Stimulated activated CD8-positive, alpha-beta memory T cell treated with anti-CD3 and anti-CD28 coated beads, Interleukin-15, amount 100 ng/mL, for 1 hour (primary cell): ENCODE measurements around the gene RBM46.

Source experiments
- DNase-seq: peaks from one replicate; pipeline ENCODE4 v3.0.0-alpha.2; 2020; ENCODE audit warnings: low read depth

RBM46 gene

GRCh38 chr4:154781126-154781982 lies at the start of gene RBM46:
RBM46 (plus strand) TSS chr4:154781272; CDS start chr4:154796753, 15,481 bp downstream.
- no peak for DNase-seq

GRCh38 chr4:154731756-154732155 lies 49.3 kb upstream of the RBM46 start:
- no peak for DNase-seq

GRCh38 chr4:154732669-154733068 lies 48.4 kb upstream of the RBM46 start:
- DNase-seq: no peak

GRCh38 chr4:154736770-154737169 lies 44.3 kb upstream of the RBM46 start:
- DNase-seq: no peak

- DNase-seq: no peak
These were observed 42.6 kb upstream of the RBM46 start for GRCh38 chr4:154738426-154738825.

GRCh38 chr4:154739111-154739510 lies 42.0 kb upstream of the RBM46 start:
- DNase-seq: no peak

GRCh38 chr4:154740462-154740861 lies 40.6 kb upstream of the RBM46 start:
- DNase-seq: no peak

GRCh38 chr4:154741131-154741665 lies 39.9 kb upstream of the RBM46 start:
- DNase-seq: no peak

- no peak for DNase-seq
These were observed 38.9 kb upstream of the RBM46 start for GRCh38 chr4:154741922-154742850.

GRCh38 chr4:154743683-154744340 lies 37.3 kb upstream of the RBM46 start, which contains the start of gene LRAT:
LRAT (plus strand) TSS chr4:154744000; CDS start chr4:154744327, 327 bp downstream.
- DNase-seq: no peak

- DNase-seq: no peak
These were observed 36.6 kb upstream of the RBM46 start for GRCh38 chr4:154744341-154744926.

- DNase-seq: no peak
These were observed 23.4 kb upstream of the RBM46 start for GRCh38 chr4:154757713-154758112.

GRCh38 chr4:154760895-154761294 lies 20.2 kb upstream of the RBM46 start:
- DNase-seq: no peak

GRCh38 chr4:154778264-154778663 lies 2.8 kb upstream of the RBM46 start:
- no peak for DNase-seq

GRCh38 chr4:154779362-154779947 lies 1.6 kb upstream of the RBM46 start:
- DNase-seq: no peak

- no peak for DNase-seq
These were observed 866 bp downstream of the RBM46 start for GRCh38 chr4:154781983-154782293.

GRCh38 chr4:154807042-154807630 lies 26.1 kb downstream of the RBM46 start:
- DNase-seq: no peak

- DNase-seq: no peak
These were observed 37.2 kb downstream of the RBM46 start for GRCh38 chr4:154818230-154818629.

- DNase-seq: no peak
These were observed 41.7 kb downstream of the RBM46 start for GRCh38 chr4:154822775-154823174.

- no peak for DNase-seq
These were observed 55.0 kb downstream of the RBM46 start for GRCh38 chr4:154836030-154836429.

- no peak for DNase-seq
These were observed 55.4 kb downstream of the RBM46 start for GRCh38 chr4:154836513-154836912.
